GM12865 (cell line): ENCODE measurements around the gene THOP1.

ENCODE experiments used
- DNase-seq: peaks from one replicate; pipeline ENCODE4 v3.0.0; 2010; ENCODE audit warnings: low read depth
- H3K4me3 ChIP-seq: 2 replicates; pipeline ENCODE4 v1.5.1; 2011; ENCODE audit warnings: mild to moderate bottlenecking, low read depth, low read length, control low read depth
- CTCF ChIP-seq: IDR thresholded peaks from 2 replicates; pipeline ENCODE4 v1.5.1; 2011; ENCODE audit warnings: low read length, control low read depth, low read depth, inconsistent platforms; ENCODE audit not compliant: insufficient read depth; ENCODE audit errors: missing control alignments

THOP1 gene

DNA sequence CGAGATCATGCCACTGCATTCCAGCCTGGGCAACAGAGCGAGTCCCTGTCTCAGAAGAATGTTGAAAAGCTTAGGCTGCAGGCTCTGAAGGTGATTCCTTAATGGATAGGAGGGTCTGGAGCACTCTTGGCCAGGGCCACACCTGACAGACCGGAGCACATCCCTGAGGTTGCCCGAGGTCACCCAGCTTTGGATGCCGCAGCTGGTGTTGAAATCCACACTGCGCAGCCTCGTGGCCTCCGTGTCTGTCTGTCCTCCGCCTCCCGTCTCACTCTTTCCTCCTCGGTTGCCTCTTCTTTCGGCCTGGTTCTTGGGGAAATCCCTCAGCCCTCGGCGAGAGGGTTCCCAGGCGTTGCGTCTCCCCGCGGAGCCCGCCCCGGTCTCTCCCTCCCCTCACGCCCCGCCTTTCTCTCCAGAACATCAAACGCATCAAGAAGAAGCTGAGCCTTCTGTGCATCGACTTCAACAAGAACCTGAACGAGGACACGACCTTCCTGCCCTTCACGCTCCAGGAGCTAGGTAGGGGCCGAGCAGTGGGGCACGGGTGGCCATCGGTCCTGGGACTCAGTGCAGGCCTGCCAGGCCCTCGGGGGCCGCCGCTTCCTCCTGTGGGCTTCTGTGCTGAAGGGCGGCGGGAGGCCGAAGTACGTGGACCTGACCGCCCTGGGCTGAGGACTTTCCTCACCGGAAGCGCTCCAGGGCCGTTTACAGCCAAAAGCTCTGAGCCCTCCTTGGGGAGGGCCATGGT is 14.1 kb downstream of the THOP1 start:
- TF ChIP-seq CTCF, result no peak
- no peak for DNase-seq
- no peak overlapping the region for H3K4me3 ChIP-seq

- no peak for TF ChIP-seq CTCF
- no peak overlapping the region for H3K4me3 ChIP-seq
- DNase-seq, result no peak
Measured at GRCh38 chr19:2800506-2800905, 15.2 kb downstream of the THOP1 start.

DNA sequence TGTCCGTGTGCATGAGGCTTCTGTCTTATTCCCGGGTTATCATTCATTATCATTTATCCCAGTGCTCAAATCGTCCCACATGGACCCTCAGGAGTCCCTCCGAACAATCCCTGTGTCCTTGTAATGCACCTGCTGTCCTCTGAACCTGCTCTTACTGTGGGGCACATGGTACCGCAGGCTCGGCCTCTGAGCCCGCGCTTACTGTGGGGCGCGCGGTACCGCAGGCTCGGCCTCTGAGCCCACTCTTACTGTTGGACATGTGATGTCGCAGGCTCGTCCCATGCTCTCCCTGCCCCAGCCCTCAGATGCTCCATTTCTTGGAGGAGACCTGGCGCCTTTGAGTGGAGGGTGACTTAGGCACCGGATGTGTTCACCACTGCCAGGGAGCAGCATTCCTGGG is 17.5 kb downstream of the THOP1 start:
- no peak overlapping the region for H3K4me3 ChIP-seq
- no peak for TF ChIP-seq CTCF
- no peak for DNase-seq

GRCh38 chr19:2803486-2804155 is 18.3 kb downstream of the THOP1 start:
- no peak for DNase-seq
- H3K4me3 ChIP-seq, result no peak overlapping the region
- no peak for TF ChIP-seq CTCF

GRCh38 chr19:2804156-2805004 is 19.1 kb downstream of the THOP1 start:
- no peak overlapping the region for H3K4me3 ChIP-seq
- TF ChIP-seq CTCF, result no peak
- DNase-seq, result no peak

DNA sequence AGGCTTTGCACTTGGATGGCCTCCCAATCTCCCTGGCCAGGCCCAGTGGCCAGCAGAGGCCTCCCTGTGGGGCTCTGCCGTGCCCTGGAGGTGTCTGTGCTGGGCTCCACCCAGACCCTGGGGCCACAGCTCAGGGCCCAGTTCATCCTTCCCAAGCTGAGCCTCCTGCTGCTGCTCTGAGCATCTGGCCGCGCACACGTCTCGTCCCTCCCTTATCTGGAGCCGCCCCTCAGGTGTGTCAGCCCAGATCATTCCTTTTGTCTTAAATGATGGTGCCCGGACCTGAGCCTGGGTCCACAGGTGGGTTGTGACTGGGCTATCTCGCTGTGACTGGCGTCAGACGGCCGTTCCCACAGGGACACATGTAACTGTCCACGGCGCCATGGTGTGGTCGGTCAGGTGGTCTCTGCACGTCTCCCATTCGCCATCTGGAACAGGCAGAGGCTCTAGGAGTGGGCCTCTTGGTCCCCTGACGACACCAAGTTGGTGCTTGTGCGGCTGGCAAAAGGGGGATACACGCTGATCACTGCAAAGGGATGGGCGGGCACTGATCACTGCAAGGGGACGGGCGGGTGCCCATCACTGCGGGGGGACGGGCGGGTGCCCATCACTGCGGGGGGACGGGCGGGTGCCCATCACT is 20.1 kb downstream of the THOP1 start:
- H3K4me3 ChIP-seq, result no peak overlapping the region
- DNase-seq, result no peak
- TF ChIP-seq CTCF, result no peak
